GM23338 (cell line): Measurements from ENCODE around the gene TRIM25.

ENCODE experiments used
- CREB1 ChIP-seq: fragments of 250-450 bp; sonication (Bioruptor Pico); IDR thresholded peaks from 2 replicates; pipeline ENCODE4 v1.5.0; 2020; ENCODE audit warnings: low read depth, mild to moderate bottlenecking, moderate library complexity
- CTCF ChIP-seq, 2 experiments: fragments of 200-600 bp in 1 of 2; sonication (generic) in 1 of 2; conservative IDR thresholded peaks; 2 replicates each; pipeline versions ENCODE4 v1.5.1 to v1.6.1; 2016 to 2017; ENCODE audit warnings: antibody characterized with exemption in 2 of 2, low read depth in 2 of 2, mild to moderate bottlenecking in 2 of 2, moderate library complexity in 1 of 2
- EZH2phosphoT487 ChIP-seq: fragments of 200-600 bp; sonication (generic); IDR thresholded peaks from one replicate; pipeline ENCODE4 v1.8.1; 2018; ENCODE audit warnings: antibody characterized with exemption; ENCODE audit not compliant: unreplicated experiment
- POLR2AphosphoS5 ChIP-seq: IDR thresholded peaks from 2 replicates; pipeline ENCODE4 v1.6.1; 2016; ENCODE audit warnings: antibody characterized with exemption, low read depth
- ZNF114 ChIP-seq: fragments of 250-450 bp; sonication (Bioruptor Pico); IDR thresholded peaks from 2 replicates; pipeline ENCODE4 v1.5.0; 2020; ENCODE audit warnings: mild to moderate bottlenecking, moderate library complexity

- TF ChIP-seq CTCF (conservative IDR thresholded peaks at IDR 0.05; ENCODE audit: low read depth in 2 of 2): no peak
- no peak for TF ChIP-seq POLR2AphosphoS5
- TF ChIP-seq ZNF114 (CRISPR knock-in tag): no peak
- TF ChIP-seq CREB1 (CRISPR knock-in tag): no peak
- TF ChIP-seq EZH2phosphoT487: no peak
These were observed 32.1 kb downstream of the TRIM25 start for GRCh38 chr17:56881685-56882295.
